ENCODE measurements around the gene ZNF622.

Gene ZNF622

GRCh38 chr5:16497546-16497945 is 31.9 kb upstream of the ZNF622 start:
- Histone ChIP-seq H3K27ac (ENCODE audit: low read depth, low read length) (no peak overlapping the region), H3K36me3 (ENCODE audit: control insufficient read depth in 1 of 2, insufficient read depth in 2 of 2, low read length in 2 of 2) (no peaks in the 10 kb centered on the region), H3K4me1 (ENCODE audit: control insufficient read depth in 1 of 2, insufficient read depth in 2 of 2, low read length in 2 of 2) (peaks cover 0 to 9% of the 10 kb centered on the region in 2 donors), H3K9ac (ENCODE audit: low read depth in 1 of 2, low read length in 2 of 2) (no peak overlapping the region), H3K9me3 (ENCODE audit: control insufficient read depth in 1 of 2, low read length in 2 of 2) (peaks cover 6 to 13% of the 10 kb centered on the region in 2 donors), H3K4me3 (ENCODE audit: low read depth in 1 of 2, low read length in 2 of 2) (no peak overlapping the region), H3K27me3 (ENCODE audit: control insufficient read depth in 1 of 2, insufficient read depth in 2 of 2, low read length in 2 of 2) (no peaks in the 10 kb centered on the region)

- H3K36me3 ChIP-seq (ENCODE audit: control insufficient read depth in 1 of 2, insufficient read depth in 2 of 2, low read length in 2 of 2), result no peaks in the 10 kb centered on the region
- no peak overlapping the region for H3K27ac ChIP-seq (ENCODE audit: low read depth, low read length)
- H3K27me3 ChIP-seq (ENCODE audit: control insufficient read depth in 1 of 2, insufficient read depth in 2 of 2, low read length in 2 of 2), result no peaks in the 10 kb centered on the region
- H3K4me1 ChIP-seq (ENCODE audit: control insufficient read depth in 1 of 2, insufficient read depth in 2 of 2, low read length in 2 of 2), result peaks cover 4 to 13% of the 10 kb centered on the region in 2 donors
- no peak overlapping the region for H3K9ac ChIP-seq (ENCODE audit: low read depth in 1 of 2, low read length in 2 of 2)
- no peak overlapping the region for H3K4me3 ChIP-seq (ENCODE audit: low read depth in 1 of 2, low read length in 2 of 2)
- peaks cover 6 to 13% of the 10 kb centered on the region in 2 donors for H3K9me3 ChIP-seq (ENCODE audit: control insufficient read depth in 1 of 2, low read length in 2 of 2)
Measured at GRCh38 chr5:16493261-16493660, 27.7 kb upstream of the ZNF622 start.

- no peaks in the 10 kb centered on the region for H3K27me3 ChIP-seq (ENCODE audit: control insufficient read depth in 1 of 2, insufficient read depth in 2 of 2, low read length in 2 of 2)
- peaks cover 6 to 13% of the 10 kb centered on the region in 2 donors for H3K9me3 ChIP-seq (ENCODE audit: control insufficient read depth in 1 of 2, low read length in 2 of 2)
- H3K9ac ChIP-seq (ENCODE audit: low read depth in 1 of 2, low read length in 2 of 2), result no peak overlapping the region
- H3K4me1 ChIP-seq (ENCODE audit: control insufficient read depth in 1 of 2, insufficient read depth in 2 of 2, low read length in 2 of 2), result peaks cover 11 to 20% of the 10 kb centered on the region in 2 donors
- no peak overlapping the region for H3K27ac ChIP-seq (ENCODE audit: low read depth, low read length)
- H3K36me3 ChIP-seq (ENCODE audit: control insufficient read depth in 1 of 2, insufficient read depth in 2 of 2, low read length in 2 of 2), result no peaks in the 10 kb centered on the region
- no peak overlapping the region for H3K4me3 ChIP-seq (ENCODE audit: low read depth in 1 of 2, low read length in 2 of 2)
Measured at GRCh38 chr5:16492398-16493140, 27.0 kb upstream of the ZNF622 start.

GRCh38 chr5:16490911-16491310 is 25.3 kb upstream of the ZNF622 start:
- no peak overlapping the region for H3K27ac ChIP-seq (ENCODE audit: low read depth, low read length)
- H3K4me3 ChIP-seq (ENCODE audit: low read depth in 1 of 2, low read length in 2 of 2), result no peak overlapping the region
- H3K27me3 ChIP-seq (ENCODE audit: control insufficient read depth in 1 of 2, insufficient read depth in 2 of 2, low read length in 2 of 2), result no peaks in the 10 kb centered on the region
- peaks cover 22 to 32% of the 10 kb centered on the region in 2 donors for H3K4me1 ChIP-seq (ENCODE audit: control insufficient read depth in 1 of 2, insufficient read depth in 2 of 2, low read length in 2 of 2)
- H3K9me3 ChIP-seq (ENCODE audit: control insufficient read depth in 1 of 2, low read length in 2 of 2), result peaks cover 2 to 7% of the 10 kb centered on the region in 2 donors
- no peaks in the 10 kb centered on the region for H3K36me3 ChIP-seq (ENCODE audit: control insufficient read depth in 1 of 2, insufficient read depth in 2 of 2, low read length in 2 of 2)
- H3K9ac ChIP-seq (ENCODE audit: low read depth in 1 of 2, low read length in 2 of 2), result no peak overlapping the region

- H3K4me3 ChIP-seq (ENCODE audit: low read depth in 1 of 2, low read length in 2 of 2), result no peak overlapping the region
- peaks cover 22 to 40% of the 10 kb centered on the region in 2 donors for H3K4me1 ChIP-seq (ENCODE audit: control insufficient read depth in 1 of 2, insufficient read depth in 2 of 2, low read length in 2 of 2)
- H3K27me3 ChIP-seq (ENCODE audit: control insufficient read depth in 1 of 2, insufficient read depth in 2 of 2, low read length in 2 of 2), result no peaks in the 10 kb centered on the region
- H3K9ac ChIP-seq (ENCODE audit: low read depth in 1 of 2, low read length in 2 of 2), result no peak overlapping the region
- H3K27ac ChIP-seq (ENCODE audit: low read depth, low read length), result no peak overlapping the region
- no peaks in the 10 kb centered on the region for H3K36me3 ChIP-seq (ENCODE audit: control insufficient read depth in 1 of 2, insufficient read depth in 2 of 2, low read length in 2 of 2)
- no peaks in the 10 kb centered on the region for H3K9me3 ChIP-seq (ENCODE audit: control insufficient read depth in 1 of 2, low read length in 2 of 2)
Measured at GRCh38 chr5:16489322-16489791, 23.8 kb upstream of the ZNF622 start.

- no peak overlapping the region for H3K27ac ChIP-seq (ENCODE audit: low read depth, low read length)
- H3K27me3 ChIP-seq (ENCODE audit: control insufficient read depth in 1 of 2, insufficient read depth in 2 of 2, low read length in 2 of 2), result no peaks in the 10 kb centered on the region
- H3K36me3 ChIP-seq (ENCODE audit: control insufficient read depth in 1 of 2, insufficient read depth in 2 of 2, low read length in 2 of 2), result no peaks in the 10 kb centered on the region
- peaks cover 26 to 50% of the 10 kb centered on the region in 2 donors for H3K4me1 ChIP-seq (ENCODE audit: control insufficient read depth in 1 of 2, insufficient read depth in 2 of 2, low read length in 2 of 2)
- no peak overlapping the region for H3K4me3 ChIP-seq (ENCODE audit: low read depth in 1 of 2, low read length in 2 of 2)
- no peak overlapping the region for H3K9ac ChIP-seq (ENCODE audit: low read depth in 1 of 2, low read length in 2 of 2)
- H3K9me3 ChIP-seq (ENCODE audit: control insufficient read depth in 1 of 2, low read length in 2 of 2), result no peaks in the 10 kb centered on the region
Measured at GRCh38 chr5:16487456-16487855, 21.9 kb upstream of the ZNF622 start.

GRCh38 chr5:16486711-16487111 is 21.1 kb upstream of the ZNF622 start:
- Histone ChIP-seq H3K4me3 (ENCODE audit: low read depth in 1 of 2, low read length in 2 of 2) (no peak overlapping the region), H3K27ac (ENCODE audit: low read depth, low read length) (no peak overlapping the region), H3K36me3 (ENCODE audit: control insufficient read depth in 1 of 2, insufficient read depth in 2 of 2, low read length in 2 of 2) (no peaks in the 10 kb centered on the region), H3K4me1 (ENCODE audit: control insufficient read depth in 1 of 2, insufficient read depth in 2 of 2, low read length in 2 of 2) (peaks cover 27 to 53% of the 10 kb centered on the region in 2 donors), H3K9ac (ENCODE audit: low read depth in 1 of 2, low read length in 2 of 2) (no peak overlapping the region), H3K9me3 (ENCODE audit: control insufficient read depth in 1 of 2, low read length in 2 of 2) (no peaks in the 10 kb centered on the region), H3K27me3 (ENCODE audit: control insufficient read depth in 1 of 2, insufficient read depth in 2 of 2, low read length in 2 of 2) (no peaks in the 10 kb centered on the region)

- Histone ChIP-seq H3K36me3 (ENCODE audit: control insufficient read depth in 1 of 2, insufficient read depth in 2 of 2, low read length in 2 of 2) (no peaks in the 10 kb centered on the region), H3K9me3 (ENCODE audit: control insufficient read depth in 1 of 2, low read length in 2 of 2) (no peaks in the 10 kb centered on the region), H3K4me1 (ENCODE audit: control insufficient read depth in 1 of 2, insufficient read depth in 2 of 2, low read length in 2 of 2) (peaks cover 32 to 53% of the 10 kb centered on the region in 2 donors), H3K4me3 (ENCODE audit: low read depth in 1 of 2, low read length in 2 of 2) (no peak overlapping the region), H3K9ac (ENCODE audit: low read depth in 1 of 2, low read length in 2 of 2) (no peak overlapping the region), H3K27ac (ENCODE audit: low read depth, low read length) (no peak overlapping the region), H3K27me3 (ENCODE audit: control insufficient read depth in 1 of 2, insufficient read depth in 2 of 2, low read length in 2 of 2) (no peaks in the 10 kb centered on the region)
Measured at GRCh38 chr5:16485656-16486055, 20.1 kb upstream of the ZNF622 start.

- H3K27me3 ChIP-seq (ENCODE audit: control insufficient read depth in 1 of 2, insufficient read depth in 2 of 2, low read length in 2 of 2), result no peaks in the 10 kb centered on the region
- H3K4me1 ChIP-seq (ENCODE audit: control insufficient read depth in 1 of 2, insufficient read depth in 2 of 2, low read length in 2 of 2), result peaks cover 32 to 53% of the 10 kb centered on the region in 2 donors
- H3K9me3 ChIP-seq (ENCODE audit: control insufficient read depth in 1 of 2, low read length in 2 of 2), result no peaks in the 10 kb centered on the region
- no peak overlapping the region for H3K9ac ChIP-seq (ENCODE audit: low read depth in 1 of 2, low read length in 2 of 2)
- no peak overlapping the region for H3K27ac ChIP-seq (ENCODE audit: low read depth, low read length)
- no peaks in the 10 kb centered on the region for H3K36me3 ChIP-seq (ENCODE audit: control insufficient read depth in 1 of 2, insufficient read depth in 2 of 2, low read length in 2 of 2)
- no peak overlapping the region for H3K4me3 ChIP-seq (ENCODE audit: low read depth in 1 of 2, low read length in 2 of 2)
Measured at GRCh38 chr5:16484081-16484480, 18.5 kb upstream of the ZNF622 start.

- Histone ChIP-seq H3K27ac (ENCODE audit: low read depth, low read length) (no peak overlapping the region), H3K4me1 (ENCODE audit: control insufficient read depth in 1 of 2, insufficient read depth in 2 of 2, low read length in 2 of 2) (peaks cover 28 to 50% of the 10 kb centered on the region in 2 donors), H3K9ac (ENCODE audit: low read depth in 1 of 2, low read length in 2 of 2) (no peak overlapping the region), H3K4me3 (ENCODE audit: low read depth in 1 of 2, low read length in 2 of 2) (no peak overlapping the region), H3K36me3 (ENCODE audit: control insufficient read depth in 1 of 2, insufficient read depth in 2 of 2, low read length in 2 of 2) (no peaks in the 10 kb centered on the region), H3K9me3 (ENCODE audit: control insufficient read depth in 1 of 2, low read length in 2 of 2) (no peaks in the 10 kb centered on the region), H3K27me3 (ENCODE audit: control insufficient read depth in 1 of 2, insufficient read depth in 2 of 2, low read length in 2 of 2) (no peaks in the 10 kb centered on the region)
Measured at GRCh38 chr5:16483361-16483760, 17.8 kb upstream of the ZNF622 start.

Measured in duodenal mucosa (tissue), 2 donors.